KMS-11 (cell line): ENCODE data around the gene MT1A.

Experiments
- H2AFZ ChIP-seq: fragments of 200-600 bp; sonication (generic); 2 replicates; pipeline ENCODE4 v1.6.1; 2016; ENCODE audit warnings: antibody characterized with exemption, mixed run types, low read depth
- H3K27ac ChIP-seq: fragments of 200-600 bp; sonication (generic); 2 replicates; pipeline ENCODE4 v1.6.1; 2016; ENCODE audit warnings: mild to moderate bottlenecking, mixed run types
- H3K27me3 ChIP-seq: fragments of 200-600 bp; sonication (generic); 2 replicates; pipeline ENCODE4 v1.6.1; 2017; ENCODE audit warnings: mild to moderate bottlenecking, low read depth, mixed run types, moderate library complexity; ENCODE audit not compliant: insufficient read depth
- H3K36me3 ChIP-seq: fragments of 200-600 bp; sonication (generic); 2 replicates; pipeline ENCODE4 v1.6.1; 2017; ENCODE audit warnings: mild to moderate bottlenecking, mixed run types; ENCODE audit not compliant: insufficient read depth
- H3K4me1 ChIP-seq: fragments of 200-600 bp; sonication (generic); 2 replicates; pipeline ENCODE4 v1.6.1; 2016; ENCODE audit warnings: mild to moderate bottlenecking, low read depth, mixed run types; ENCODE audit not compliant: poor library complexity, severe bottlenecking
- H3K4me2 ChIP-seq: fragments of 200-600 bp; sonication (generic); 2 replicates; pipeline ENCODE4 v1.7.0; 2016; ENCODE audit warnings: mild to moderate bottlenecking, mixed run types
- H3K4me3 ChIP-seq: fragments of 200-600 bp; sonication (generic); IDR thresholded peaks from 2 replicates; pipeline ENCODE4 v1.6.1; 2017; ENCODE audit warnings: low read depth, low read length, mixed read lengths; ENCODE audit not compliant: insufficient read depth
- H3K79me2 ChIP-seq: fragments of 200-600 bp; sonication (generic); 2 replicates; pipeline ENCODE4 v1.6.1; 2016; ENCODE audit warnings: low read depth, mixed run types; ENCODE audit not compliant: insufficient read depth
- H3K9ac ChIP-seq: fragments of 200-600 bp; sonication (generic); 2 replicates; pipeline ENCODE4 v1.6.1; 2016; ENCODE audit warnings: mild to moderate bottlenecking, mixed run types
- H4K20me1 ChIP-seq: fragments of 200-600 bp; sonication (generic); 2 replicates; pipeline ENCODE4 v1.6.1; 2016; ENCODE audit warnings: mild to moderate bottlenecking, mixed run types; ENCODE audit not compliant: insufficient read depth
- CTCF ChIP-seq: fragments of 200-600 bp; sonication (generic); conservative IDR thresholded peaks from 2 replicates; pipeline ENCODE4 v1.6.1; 2017; ENCODE audit warnings: low read depth, mild to moderate bottlenecking, antibody characterized with exemption, low read length, moderate library complexity, mixed read lengths

The MT1A gene

GRCh38 chr16:56611281-56611833, 27.1 kb upstream of the MT1A start:
- H3K27me3 ChIP-seq, result peaks cover 10% of the 10 kb centered on the region; the same call in 1 of the 2 replicates
- H3K4me2 ChIP-seq, result no peak overlapping the region
- no peaks in the 10 kb centered on the region for H3K79me2 ChIP-seq
- no peak overlapping the region for H2AFZ ChIP-seq
- H3K4me3 ChIP-seq, result no peak overlapping the region
- H3K9ac ChIP-seq, result no peak overlapping the region
- H3K36me3 ChIP-seq, result no peaks in the 10 kb centered on the region
- H3K27ac ChIP-seq, result no peak overlapping the region
- no peak for TF ChIP-seq CTCF
- peaks cover 16% of the 10 kb centered on the region for H3K4me1 ChIP-seq
- no peaks in the 10 kb centered on the region for H4K20me1 ChIP-seq

GRCh38 chr16:56613706-56614105, 24.8 kb upstream of the MT1A start:
- no peak for TF ChIP-seq CTCF
- no peak overlapping the region for H3K9ac ChIP-seq
- no peak overlapping the region for H3K4me2 ChIP-seq
- peaks cover 8% of the 10 kb centered on the region; the same call in 1 of the 2 replicates for H3K27me3 ChIP-seq
- peaks cover 14% of the 10 kb centered on the region for H3K4me1 ChIP-seq
- no peak overlapping the region for H3K4me3 ChIP-seq
- H3K79me2 ChIP-seq, result no peaks in the 10 kb centered on the region
- no peak overlapping the region for H2AFZ ChIP-seq
- H3K27ac ChIP-seq, result no peak overlapping the region
- H3K36me3 ChIP-seq, result no peaks in the 10 kb centered on the region
- no peaks in the 10 kb centered on the region for H4K20me1 ChIP-seq

- H3K9ac ChIP-seq, result no peak overlapping the region
- peaks cover 5% of the 10 kb centered on the region; the same call in 1 of the 2 replicates for H3K27me3 ChIP-seq
- H3K4me2 ChIP-seq, result no peak overlapping the region
- H3K4me3 ChIP-seq, result no peak overlapping the region
- H3K79me2 ChIP-seq, result no peaks in the 10 kb centered on the region
- no peaks in the 10 kb centered on the region for H4K20me1 ChIP-seq
- H3K27ac ChIP-seq, result no peak overlapping the region
- peaks cover 6% of the 10 kb centered on the region for H3K4me1 ChIP-seq
- H2AFZ ChIP-seq, result no peak overlapping the region
- no peak for TF ChIP-seq CTCF
- H3K36me3 ChIP-seq, result no peaks in the 10 kb centered on the region
Observed at GRCh38 chr16:56614549-56614991, 23.9 kb upstream of the MT1A start.

- Histone ChIP-seq H3K27me3 (peaks cover 5% of the 10 kb centered on the region; the same call in 1 of the 2 replicates), H3K4me1 (no peaks in the 10 kb centered on the region), H2AFZ (no peak overlapping the region), H3K9ac (no peak overlapping the region), H3K79me2 (no peaks in the 10 kb centered on the region), H3K27ac (no peak overlapping the region), H4K20me1 (no peaks in the 10 kb centered on the region), H3K4me3 (no peak overlapping the region), H3K4me2 (no peak overlapping the region), H3K36me3 (no peaks in the 10 kb centered on the region)
- no peak for TF ChIP-seq CTCF
Observed at GRCh38 chr16:56615353-56615752, 23.1 kb upstream of the MT1A start.
